ENCODE measurements around the gene CCDC88B. TPM values are rescaled to one million over a fixed set of nuclear protein-coding genes. Genes with fewer than 3 reads are reported as not detected.

The CCDC88B gene, protein sequence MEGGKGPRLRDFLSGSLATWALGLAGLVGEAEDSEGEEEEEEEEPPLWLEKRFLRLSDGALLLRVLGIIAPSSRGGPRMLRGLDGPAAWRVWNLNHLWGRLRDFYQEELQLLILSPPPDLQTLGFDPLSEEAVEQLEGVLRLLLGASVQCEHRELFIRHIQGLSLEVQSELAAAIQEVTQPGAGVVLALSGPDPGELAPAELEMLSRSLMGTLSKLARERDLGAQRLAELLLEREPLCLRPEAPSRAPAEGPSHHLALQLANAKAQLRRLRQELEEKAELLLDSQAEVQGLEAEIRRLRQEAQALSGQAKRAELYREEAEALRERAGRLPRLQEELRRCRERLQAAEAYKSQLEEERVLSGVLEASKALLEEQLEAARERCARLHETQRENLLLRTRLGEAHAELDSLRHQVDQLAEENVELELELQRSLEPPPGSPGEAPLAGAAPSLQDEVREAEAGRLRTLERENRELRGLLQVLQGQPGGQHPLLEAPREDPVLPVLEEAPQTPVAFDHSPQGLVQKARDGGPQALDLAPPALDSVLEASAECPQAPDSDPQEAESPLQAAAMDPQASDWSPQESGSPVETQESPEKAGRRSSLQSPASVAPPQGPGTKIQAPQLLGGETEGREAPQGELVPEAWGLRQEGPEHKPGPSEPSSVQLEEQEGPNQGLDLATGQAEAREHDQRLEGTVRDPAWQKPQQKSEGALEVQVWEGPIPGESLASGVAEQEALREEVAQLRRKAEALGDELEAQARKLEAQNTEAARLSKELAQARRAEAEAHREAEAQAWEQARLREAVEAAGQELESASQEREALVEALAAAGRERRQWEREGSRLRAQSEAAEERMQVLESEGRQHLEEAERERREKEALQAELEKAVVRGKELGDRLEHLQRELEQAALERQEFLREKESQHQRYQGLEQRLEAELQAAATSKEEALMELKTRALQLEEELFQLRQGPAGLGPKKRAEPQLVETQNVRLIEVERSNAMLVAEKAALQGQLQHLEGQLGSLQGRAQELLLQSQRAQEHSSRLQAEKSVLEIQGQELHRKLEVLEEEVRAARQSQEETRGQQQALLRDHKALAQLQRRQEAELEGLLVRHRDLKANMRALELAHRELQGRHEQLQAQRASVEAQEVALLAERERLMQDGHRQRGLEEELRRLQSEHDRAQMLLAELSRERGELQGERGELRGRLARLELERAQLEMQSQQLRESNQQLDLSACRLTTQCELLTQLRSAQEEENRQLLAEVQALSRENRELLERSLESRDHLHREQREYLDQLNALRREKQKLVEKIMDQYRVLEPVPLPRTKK (N-terminal part only)
- total RNA-seq: 5.1 TPM

DNA sequence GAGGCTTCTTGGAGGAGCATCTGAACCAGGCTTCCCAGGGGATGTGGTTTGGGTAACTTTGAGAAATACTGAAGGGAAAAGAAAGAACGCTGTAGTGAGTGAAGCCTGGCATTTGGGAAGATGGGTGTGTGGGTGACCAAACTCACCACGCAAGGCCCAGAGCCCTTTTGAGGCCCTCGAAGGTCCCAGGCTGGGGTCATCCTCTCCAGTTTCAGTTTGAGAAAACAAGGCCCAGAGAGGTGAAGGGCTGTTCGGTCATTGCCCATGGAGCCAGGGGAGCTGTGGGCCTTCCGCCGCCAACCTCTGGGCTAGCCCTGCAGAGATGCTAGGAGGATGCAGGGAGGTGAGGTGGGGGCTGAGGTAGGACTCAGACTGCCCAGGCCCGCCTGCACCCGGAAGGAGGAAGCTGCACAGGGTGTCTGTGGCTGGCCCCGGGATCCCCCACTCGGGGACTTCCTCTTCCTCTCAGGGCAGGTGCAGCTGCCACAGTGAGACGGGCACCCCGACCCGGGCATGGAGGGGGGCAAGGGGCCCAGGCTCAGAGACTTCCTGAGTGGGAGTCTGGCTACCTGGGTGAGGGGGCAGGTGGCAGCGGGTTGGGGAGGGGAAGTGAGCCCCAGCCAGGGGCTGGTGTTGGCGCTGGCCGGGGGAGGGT lies at the start of gene CCDC88B:
Gene CCDC88B (plus strand): TSS at position 451 of the 655 bp plus-strand sequence. CDS start 63 bp downstream, at position 514.
- DNase-seq (ENCODE audit: low spot score in 2 of 2): no peak
- Histone ChIP-seq H3K36me3 (no peaks in the 10 kb centered on the region), H3K9me3 (no peaks in the 10 kb centered on the region), H3K4me3 (peak within 1 kb of the TSS in 1 of 2 donors; percentile 36), H3K4me1 (peaks cover 3 to 6% of the 10 kb centered on the region in 2 donors), H3K27me3 (no peaks in the 10 kb centered on the region), H3K27ac (no peak within 1 kb of the TSS)
- intact Hi-C loops (cut with DNase I): no loop called here
- TF ChIP-seq, protein P1, sequence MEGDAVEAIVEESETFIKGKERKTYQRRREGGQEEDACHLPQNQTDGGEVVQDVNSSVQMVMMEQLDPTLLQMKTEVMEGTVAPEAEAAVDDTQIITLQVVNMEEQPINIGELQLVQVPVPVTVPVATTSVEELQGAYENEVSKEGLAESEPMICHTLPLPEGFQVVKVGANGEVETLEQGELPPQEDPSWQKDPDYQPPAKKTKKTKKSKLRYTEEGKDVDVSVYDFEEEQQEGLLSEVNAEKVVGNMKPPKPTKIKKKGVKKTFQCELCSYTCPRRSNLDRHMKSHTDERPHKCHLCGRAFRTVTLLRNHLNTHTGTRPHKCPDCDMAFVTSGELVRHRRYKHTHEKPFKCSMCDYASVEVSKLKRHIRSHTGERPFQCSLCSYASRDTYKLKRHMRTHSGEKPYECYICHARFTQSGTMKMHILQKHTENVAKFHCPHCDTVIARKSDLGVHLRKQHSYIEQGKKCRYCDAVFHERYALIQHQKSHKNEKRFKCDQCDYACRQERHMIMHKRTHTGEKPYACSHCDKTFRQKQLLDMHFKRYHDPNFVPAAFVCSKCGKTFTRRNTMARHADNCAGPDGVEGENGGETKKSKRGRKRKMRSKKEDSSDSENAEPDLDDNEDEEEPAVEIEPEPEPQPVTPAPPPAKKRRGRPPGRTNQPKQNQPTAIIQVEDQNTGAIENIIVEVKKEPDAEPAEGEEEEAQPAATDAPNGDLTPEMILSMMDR (IDR thresholded peaks at IDR 0.05): no peak

DNA sequence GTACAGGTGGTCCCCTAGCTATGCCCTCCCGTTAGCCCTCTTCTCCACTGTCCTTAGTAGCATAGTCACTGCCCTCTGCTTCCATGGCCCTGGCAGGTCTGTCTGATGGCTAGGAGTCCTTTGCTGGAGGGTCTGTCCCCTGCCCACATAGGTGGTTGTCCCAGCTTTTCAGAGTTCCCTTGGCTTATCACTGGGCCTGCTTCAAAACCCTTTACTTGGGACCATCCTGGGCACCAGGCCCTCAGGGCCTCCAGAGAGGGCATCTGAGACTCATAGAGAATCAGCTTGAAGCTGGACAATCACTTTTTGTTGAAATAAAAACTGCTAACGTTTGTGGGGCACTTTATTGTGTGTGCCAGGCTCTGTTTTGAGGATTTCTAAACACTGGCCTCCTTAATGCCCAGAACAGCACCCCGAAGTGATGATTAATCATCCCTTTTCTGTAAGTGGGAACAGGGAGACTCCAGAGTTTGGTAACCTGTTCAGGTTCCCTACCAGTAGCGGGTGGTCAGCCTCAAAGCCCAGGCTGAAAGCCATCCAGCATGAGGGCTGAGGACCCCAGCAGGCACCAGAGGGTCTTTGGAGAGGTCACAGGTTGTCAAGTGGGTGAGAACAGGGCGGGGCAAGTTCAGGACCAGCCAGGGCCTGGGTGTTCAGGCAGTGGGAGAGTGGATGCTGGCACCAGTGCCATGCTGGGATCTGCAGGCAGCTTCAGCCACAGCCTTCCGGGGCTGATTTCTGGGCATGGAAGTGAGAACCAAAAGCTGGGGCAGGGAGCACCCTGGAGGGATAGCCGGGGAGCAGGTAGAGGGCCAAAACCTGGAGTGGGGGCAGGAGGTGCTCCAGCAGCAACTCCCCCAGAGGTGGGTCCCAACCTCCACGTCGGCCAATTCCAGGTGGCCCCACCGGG lies 49.4 kb upstream of the CCDC88B start:
- Histone ChIP-seq H3K4me3 (no peak overlapping the region), H3K36me3 (no peaks in the 10 kb centered on the region), H3K27me3 (peaks cover 13% of the 10 kb centered on the region), H3K9me3 (no peaks in the 10 kb centered on the region), H3K4me1 (peaks cover 10 to 16% of the 10 kb centered on the region in 2 donors), H3K27ac (no peak overlapping the region)
- TF ChIP-seq, protein P1 (IDR thresholded peaks at IDR 0.05): no peak
- DNase-seq (ENCODE audit: low spot score in 2 of 2): no peak
- intact Hi-C loops (cut with DNase I): no loop called here

DNA sequence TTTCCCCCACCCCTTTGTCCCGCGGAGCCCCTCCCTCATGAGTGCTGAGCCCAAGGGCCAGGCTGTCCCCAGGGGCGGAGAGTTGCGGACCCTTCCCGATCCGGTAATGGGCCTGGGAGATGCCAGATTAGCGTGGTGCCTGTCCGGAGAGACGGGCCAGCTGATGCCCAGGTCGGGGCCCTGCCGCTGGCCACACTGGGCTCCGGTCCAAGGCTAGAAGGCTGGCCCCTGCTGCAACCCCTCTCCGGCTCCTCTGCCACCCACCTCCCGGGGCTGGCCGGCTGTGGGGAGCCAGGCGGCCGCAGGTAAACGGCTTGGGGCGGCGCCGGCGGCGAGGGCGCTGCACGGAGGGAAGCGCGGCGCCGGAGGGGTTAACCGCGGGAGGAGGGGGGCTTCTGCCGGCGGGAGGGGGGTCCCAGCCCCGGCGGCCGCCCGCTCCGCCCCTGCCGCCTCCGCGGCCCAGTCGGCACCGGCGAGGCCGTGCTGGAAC lies 48.7 kb upstream of the CCDC88B start, which contains the start of gene KCNK4:
Gene KCNK4 (plus strand): TSS at position 41 of the 490 bp plus-strand sequence. CDS start 1,717 bp downstream, outside the sequence.
- Histone ChIP-seq H3K27ac (no peak within 1 kb of the TSS), H3K27me3 (peaks cover 13% of the 10 kb centered on the region), H3K4me1 (peaks cover 7 to 11% of the 10 kb centered on the region in 2 donors), H3K4me3 (peak within 1 kb of the TSS; percentile 47 to 61), H3K36me3 (no peaks in the 10 kb centered on the region), H3K9me3 (no peaks in the 10 kb centered on the region)
- DNase-seq (ENCODE audit: low spot score in 2 of 2): no peak
- intact Hi-C loops (cut with DNase I): no loop called here
- TF ChIP-seq, protein P1 (IDR thresholded peaks at IDR 0.05): no peak

DNA sequence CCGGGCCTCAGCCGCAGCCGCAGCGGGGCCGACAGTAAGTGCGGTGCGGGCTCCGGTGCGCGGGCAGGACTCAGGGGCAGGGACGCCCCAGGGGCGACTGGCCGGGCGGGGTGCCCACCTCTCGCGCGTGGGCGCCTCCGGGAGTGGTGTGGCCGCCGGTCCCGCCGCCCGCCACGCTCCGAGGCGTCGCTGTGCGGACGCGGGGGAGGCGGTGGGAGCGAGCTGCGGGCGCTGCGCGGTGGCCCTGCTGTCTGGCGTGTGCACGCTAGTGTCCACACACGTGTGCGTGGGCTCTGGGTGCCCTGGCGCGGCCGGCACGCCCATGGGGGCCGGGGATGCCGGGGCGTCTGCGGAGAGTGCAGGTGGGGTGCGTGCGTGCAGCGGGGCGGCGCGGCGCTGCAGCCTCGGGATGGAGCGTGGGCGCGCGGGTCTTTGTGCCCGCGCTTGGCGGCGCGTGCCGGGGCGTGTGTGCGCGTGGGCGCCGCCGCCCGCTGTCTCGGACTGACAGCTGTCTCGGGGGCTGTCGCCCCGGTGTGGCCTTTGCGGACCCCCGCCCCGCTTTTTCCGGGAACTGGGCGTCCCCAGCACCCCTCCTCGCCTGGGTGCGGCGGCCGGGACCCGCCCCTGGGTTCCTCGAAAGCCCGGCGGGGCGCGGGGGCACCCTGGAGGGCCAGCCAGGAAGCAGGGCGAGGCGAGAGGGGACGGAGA lies 48.1 kb upstream of the CCDC88B start:
- no peak for DNase-seq (ENCODE audit: low spot score in 2 of 2)
- Histone ChIP-seq H3K4me3 (peak overlapping the region; percentile 47 to 61), H3K27me3 (peaks cover 15% of the 10 kb centered on the region), H3K4me1 (peaks cover 7 to 10% of the 10 kb centered on the region in 2 donors), H3K27ac (no peak overlapping the region), H3K36me3 (no peaks in the 10 kb centered on the region), H3K9me3 (no peaks in the 10 kb centered on the region)
- TF ChIP-seq, protein P1 (IDR thresholded peaks at IDR 0.05): no peak
- intact Hi-C loops (cut with DNase I): no loop called here

Data from ascending aorta (tissue), 2 donors.